Measurements from ENCODE around the gene DCPS. TPM values are rescaled to one million over a fixed set of nuclear protein-coding genes. Genes with fewer than 3 reads are reported as not detected.

The DCPS gene
- total and polyA plus RNA-seq, 3 donors from 2014 or later, result 16.8 to 20.9 (median 16.9) TPM

DNA sequence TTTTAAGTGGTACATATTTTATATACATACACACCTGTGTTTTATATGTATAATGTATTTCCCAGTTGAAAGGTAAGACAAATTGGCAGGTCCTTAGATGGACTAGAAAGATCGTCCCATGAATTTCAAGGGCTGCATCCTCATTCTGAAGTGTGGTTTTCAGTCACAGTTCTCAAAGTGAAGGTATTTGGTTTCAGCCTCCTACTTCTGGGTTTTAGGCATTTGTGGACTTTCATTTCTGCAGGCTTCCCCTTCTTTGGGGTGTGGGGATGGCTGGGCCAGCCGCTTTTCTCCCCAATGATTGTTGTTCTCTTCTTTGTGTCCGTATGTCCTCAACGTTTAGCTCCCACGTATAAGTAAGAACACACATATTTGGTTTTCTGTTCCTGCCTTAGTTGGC is 10.0 kb downstream of the DCPS start:
- no peaks in the 10 kb centered on the region for H3K27me3 ChIP-seq
- H3K27ac ChIP-seq, result no peak overlapping the region
- H3K9me3 ChIP-seq, result no peaks in the 10 kb centered on the region
- intact Hi-C loops (cut with DNase I; ENCODE audit: low total_unique reads), result loop anchor here (10.0 kb wide), 1 partner anchor 121 kb away; no protein-coding TSS in a partner anchor
- no peaks in the 10 kb centered on the region for H3K36me3 ChIP-seq (ENCODE audit: low read depth, missing control alignments)
- DNase-seq, result no peak
- 83 to 90% methylated on average over 5 of the region's 5 CpGs for WGBS, 2 donors
- TF ChIP-seq CTCF (IDR thresholded peaks at IDR 0.05) (no peak), POLR2A (IDR thresholded peaks at IDR 0.05) (no peak)
- H3K4me3 ChIP-seq, result no peak overlapping the region
- H3K4me1 ChIP-seq, result peaks cover 25% of the 10 kb centered on the region

- TF ChIP-seq CTCF (IDR thresholded peaks at IDR 0.05) (no peak), POLR2A (IDR thresholded peaks at IDR 0.05) (no peak)
- peaks cover 25% of the 10 kb centered on the region for H3K4me1 ChIP-seq
- 52 to 82% methylated on average over 1 of the region's 1 CpG for WGBS, 2 donors
- intact Hi-C loops (cut with DNase I; ENCODE audit: low total_unique reads), result loop anchor here (10.0 kb wide), 1 partner anchor 117 kb away; no protein-coding TSS in a partner anchor
- H3K27me3 ChIP-seq, result no peaks in the 10 kb centered on the region
- H3K9me3 ChIP-seq, result no peaks in the 10 kb centered on the region
- DNase-seq, result no peak
- no peak overlapping the region for H3K4me3 ChIP-seq
- no peaks in the 10 kb centered on the region for H3K36me3 ChIP-seq (ENCODE audit: low read depth, missing control alignments)
- H3K27ac ChIP-seq, result peak overlapping the region; percentile 83 to 87
Observed at GRCh38 chr11:126317432-126317755, 13.5 kb downstream of the DCPS start.

GRCh38 chr11:126317756-126318573 is 14.1 kb downstream of the DCPS start:
- peaks cover 25% of the 10 kb centered on the region for H3K4me1 ChIP-seq
- peak overlapping the region; percentile 83 to 87 for H3K27ac ChIP-seq
- intact Hi-C loops (cut with DNase I; ENCODE audit: low total_unique reads), result loop anchor here (10.0 kb wide), 1 partner anchor 117 kb away; no protein-coding TSS in a partner anchor
- 31 to 51% methylated on average over 12 to 14 of the region's 14 CpGs for WGBS, 2 donors
- H3K4me3 ChIP-seq, result no peak overlapping the region
- TF ChIP-seq POLR2A (IDR thresholded peaks at IDR 0.05) (no peak), CTCF (IDR thresholded peaks at IDR 0.05) (no peak)
- DNase-seq, result peak; percentile 86
- H3K27me3 ChIP-seq, result no peaks in the 10 kb centered on the region
- H3K9me3 ChIP-seq, result no peaks in the 10 kb centered on the region
- H3K36me3 ChIP-seq (ENCODE audit: low read depth, missing control alignments), result no peaks in the 10 kb centered on the region

DNA sequence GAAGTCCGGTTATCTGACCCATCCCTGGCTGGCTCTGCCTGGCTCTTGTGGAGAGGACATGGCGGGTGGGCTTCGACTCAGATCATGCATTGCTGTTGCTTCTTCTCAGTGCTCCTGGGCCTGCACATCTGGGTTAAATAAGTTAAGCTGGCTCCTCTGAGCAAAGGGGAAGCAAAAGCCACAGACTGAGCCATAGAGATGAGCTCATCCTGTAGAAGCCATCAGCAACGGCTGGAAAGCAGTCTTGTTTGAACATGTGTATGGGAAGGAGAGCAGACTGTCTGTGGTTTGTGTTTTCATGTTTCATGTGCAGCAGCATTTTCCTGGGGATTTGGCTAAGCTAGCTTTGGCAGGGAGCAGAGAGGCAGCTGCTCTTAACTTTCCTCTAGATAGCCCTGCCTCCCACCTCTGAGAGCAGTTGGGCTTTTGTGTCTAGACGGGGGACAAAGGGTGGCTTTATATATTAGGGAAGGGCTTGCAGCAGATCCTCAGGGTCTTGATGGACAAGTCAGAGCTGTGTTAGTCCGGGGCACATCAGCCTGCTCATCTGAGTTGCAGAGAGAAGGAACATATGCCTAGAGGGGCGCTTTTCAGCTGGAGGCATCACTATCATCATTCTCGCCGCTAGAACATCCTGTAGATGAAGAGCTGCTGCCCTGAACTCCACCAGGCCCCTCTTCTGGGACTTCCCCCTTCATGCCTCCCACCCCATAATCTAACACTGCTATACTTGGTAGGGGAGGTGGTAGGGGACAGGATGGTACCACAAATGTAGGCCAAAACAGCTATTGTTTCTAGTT is 14.9 kb downstream of the DCPS start:
- H3K27me3 ChIP-seq, result no peaks in the 10 kb centered on the region
- peak; percentile 56 for DNase-seq
- intact Hi-C loops (cut with DNase I; ENCODE audit: low total_unique reads), result loop anchor here (10.0 kb wide), 1 partner anchor 116 kb away; no protein-coding TSS in a partner anchor
- H3K9me3 ChIP-seq, result no peaks in the 10 kb centered on the region
- WGBS, 2 donors, result 38 to 52% methylated on average over 8 to 9 of the region's 9 CpGs
- no peaks in the 10 kb centered on the region for H3K36me3 ChIP-seq (ENCODE audit: low read depth, missing control alignments)
- TF ChIP-seq POLR2A (IDR thresholded peaks at IDR 0.05) (no peak), CTCF (IDR thresholded peaks at IDR 0.05) (no peak)
- no peak overlapping the region for H3K4me3 ChIP-seq
- peaks cover 25% of the 10 kb centered on the region for H3K4me1 ChIP-seq
- H3K27ac ChIP-seq, result peak overlapping the region; percentile 83 to 87
